Osteoblast (primary cell): Measurements from ENCODE around the gene PHKG2. TPM values are rescaled to one million over a fixed set of nuclear protein-coding genes. Genes with fewer than 3 reads are reported as not detected.

Experiments used
- DNase-seq: peaks from one replicate; pipeline ENCODE4 v3.0.0; 2011; ENCODE audit warnings: low spot score, mixed read lengths; ENCODE audit not compliant: insufficient read length; ENCODE audit errors: missing footprints
- H2AFZ ChIP-seq: 2 replicates; pipeline ENCODE4 v1.6.0; 2011; ENCODE audit warnings: mild to moderate bottlenecking, low read length
- H3K27ac ChIP-seq: 2 replicates; pipeline ENCODE4 v1.5.1; 2011; ENCODE audit warnings: mild to moderate bottlenecking, low read depth, low read length, moderate library complexity
- H3K27me3 ChIP-seq: 2 replicates; pipeline ENCODE4 v1.6.0; 2012; ENCODE audit warnings: mild to moderate bottlenecking, control low read depth, inconsistent platforms, low read length, moderate library complexity; ENCODE audit not compliant: insufficient read depth
- H3K36me3 ChIP-seq: 2 replicates; pipeline ENCODE4 v1.5.1; 2011; ENCODE audit warnings: mild to moderate bottlenecking, low read length, control low read depth, moderate library complexity; ENCODE audit not compliant: insufficient read depth
- H3K4me1 ChIP-seq: 2 replicates; pipeline ENCODE4 v1.5.1; 2011; ENCODE audit warnings: mild to moderate bottlenecking, low read length, control low read depth, moderate library complexity; ENCODE audit not compliant: insufficient read depth
- H3K4me2 ChIP-seq: 2 replicates; pipeline ENCODE4 v1.6.0; 2011; ENCODE audit warnings: mild to moderate bottlenecking, low read length; ENCODE audit not compliant: insufficient read depth
- H3K4me3 ChIP-seq: fragments of 200-600 bp; sonication (generic); 3 replicates; pipeline ENCODE4 v1.5.1; 2012; ENCODE audit warnings: mild to moderate bottlenecking, low read length, inconsistent platforms; ENCODE audit not compliant: insufficient read depth
- H3K79me2 ChIP-seq: 2 replicates; pipeline ENCODE4 v1.6.0; 2012; ENCODE audit warnings: mild to moderate bottlenecking, low read length, control low read depth, inconsistent platforms; ENCODE audit not compliant: insufficient read depth
- H3K9me3 ChIP-seq: 2 replicates; pipeline ENCODE4 v1.5.1; 2011; ENCODE audit warnings: low read depth, low read length, control low read depth
- H4K20me1 ChIP-seq: 2 replicates; pipeline ENCODE4 v1.6.0; 2012; ENCODE audit warnings: mild to moderate bottlenecking, low read length, control low read depth; ENCODE audit not compliant: insufficient read depth
- CTCF ChIP-seq: IDR thresholded peaks from 2 replicates; pipeline ENCODE4 v1.5.1; 2011; ENCODE audit warnings: mild to moderate bottlenecking, low read depth, low read length, moderate library complexity; ENCODE audit errors: extremely low read depth
- total RNA-seq: library from RNA; depleted of rRNA; stranded (reverse); fragments of >200 nt; gene quantifications from 2 replicates; pipeline ENCODE4 v1.2.3, GENCODE V29; 2012

Gene PHKG2
- total RNA-seq, 1 donor: 25.0 TPM

GRCh38 chr16:30744183-30744582, 4.0 kb upstream of the PHKG2 start:
- Histone ChIP-seq H3K36me3 (peaks cover 27% of the 10 kb centered on the region), H2AFZ (no peak overlapping the region)

GRCh38 chr16:30745082-30745481, 3.1 kb upstream of the PHKG2 start:
- H3K4me1 ChIP-seq: peaks cover 33% of the 10 kb centered on the region
- H3K79me2 ChIP-seq: peaks cover 16% of the 10 kb centered on the region
- no peak overlapping the region for H3K4me3 ChIP-seq
- no peak overlapping the region for H2AFZ ChIP-seq
- no peak overlapping the region for H3K27ac ChIP-seq
- no peaks in the 10 kb centered on the region for H3K9me3 ChIP-seq
- DNase-seq: no peak
- no peak overlapping the region for H3K4me2 ChIP-seq
- no peak for TF ChIP-seq CTCF
- peaks cover 30% of the 10 kb centered on the region for H3K36me3 ChIP-seq
- H3K27me3 ChIP-seq: no peaks in the 10 kb centered on the region
- peaks cover 17% of the 10 kb centered on the region for H4K20me1 ChIP-seq

More at GRCh38 chr16:30744183-30744582, 4.0 kb upstream of the PHKG2 start:
- Histone ChIP-seq H3K4me2 (no peak overlapping the region), H3K27me3 (no peaks in the 10 kb centered on the region), H3K27ac (no peak overlapping the region), H4K20me1 (peaks cover 21% of the 10 kb centered on the region), H3K4me3 (no peak overlapping the region), H3K4me1 (peaks cover 36% of the 10 kb centered on the region), H3K79me2 (peaks cover 8% of the 10 kb centered on the region), H3K9me3 (no peaks in the 10 kb centered on the region)
- no peak for TF ChIP-seq CTCF
- DNase-seq: no peak

DNA sequence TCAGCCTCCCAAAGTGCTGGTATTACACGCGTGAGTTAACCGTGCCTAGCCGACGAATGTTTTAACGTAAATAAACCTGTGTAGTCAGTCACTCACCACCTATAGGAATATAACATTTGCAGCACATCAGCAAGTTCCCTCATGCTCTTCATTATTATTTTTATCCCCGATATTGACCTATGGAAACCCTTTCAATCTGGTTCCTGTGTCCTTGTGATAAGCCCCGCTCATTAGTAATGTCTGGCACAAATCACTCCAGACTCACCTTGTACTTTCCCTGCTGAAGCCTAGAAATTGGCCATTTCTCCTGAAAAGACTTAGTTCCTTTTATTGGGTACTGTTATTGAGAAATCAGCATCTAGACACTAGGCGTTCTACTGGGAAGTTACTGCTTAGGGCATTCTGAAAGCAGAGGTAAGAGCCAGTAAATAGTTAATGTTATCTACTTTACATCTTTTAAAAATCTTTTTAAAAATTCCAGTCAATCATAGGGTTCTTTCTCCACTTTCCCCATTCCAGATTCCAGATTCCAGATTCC, 1.5 kb upstream of the PHKG2 start:
- H3K4me2 ChIP-seq: no peak overlapping the region
- H3K9me3 ChIP-seq: no peaks in the 10 kb centered on the region
- TF ChIP-seq CTCF: no peak
- H3K27ac ChIP-seq: peak overlapping the region; percentile 77
- DNase-seq: no peak
- peaks cover 24% of the 10 kb centered on the region for H3K79me2 ChIP-seq
- H4K20me1 ChIP-seq: peaks cover 4% of the 10 kb centered on the region
- no peaks in the 10 kb centered on the region for H3K27me3 ChIP-seq
- no peak overlapping the region for H2AFZ ChIP-seq
- peaks cover 17% of the 10 kb centered on the region for H3K4me1 ChIP-seq
- no peak overlapping the region for H3K4me3 ChIP-seq
- H3K36me3 ChIP-seq: peaks cover 32% of the 10 kb centered on the region

DNA sequence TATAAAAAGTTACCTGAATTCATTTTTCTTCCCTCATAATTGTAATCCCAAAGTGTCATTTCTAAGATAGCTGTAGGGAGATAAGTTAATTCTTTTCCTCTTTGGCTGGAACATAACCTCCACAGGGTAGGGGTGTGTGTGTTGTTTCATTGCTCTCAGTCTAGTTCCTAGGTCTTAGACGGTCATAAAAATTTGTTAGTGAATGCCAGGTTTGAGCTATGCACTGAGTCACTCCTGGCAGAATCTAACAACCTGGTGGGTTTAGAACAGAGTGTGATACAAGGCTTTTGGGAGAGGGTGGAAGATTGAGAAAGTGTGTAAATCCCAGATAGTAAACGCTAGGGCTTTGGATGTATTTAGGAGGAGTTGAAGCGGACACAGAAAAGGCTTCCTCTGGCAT, 894 bp upstream of the PHKG2 start:
- Histone ChIP-seq H3K9me3 (no peaks in the 10 kb centered on the region), H3K4me2 (peak overlapping the region; percentile 88), H3K36me3 (peaks cover 25% of the 10 kb centered on the region), H3K27ac (peak overlapping the region; percentile 77), H3K4me3 (peak overlapping the region; percentile 79), H3K27me3 (no peaks in the 10 kb centered on the region), H4K20me1 (peaks cover 3% of the 10 kb centered on the region), H3K79me2 (peaks cover 24% of the 10 kb centered on the region), H3K4me1 (peaks cover 13% of the 10 kb centered on the region), H2AFZ (peak overlapping the region; percentile 72)
- no peak for TF ChIP-seq CTCF
- peak; percentile 89 for DNase-seq
